Smooth muscle cell of the umbilical artery (primary cell): Measurements from ENCODE around the gene TSPAN2. TPM values are rescaled to one million over a fixed set of nuclear protein-coding genes. Genes with fewer than 3 reads are reported as not detected.

Source experiments
- total RNA-seq: library from RNA; depleted of rRNA; stranded (reverse); fragments of >200 nt; gene quantifications from 2 replicates; pipeline ENCODE4 v1.2.3, GENCODE V29; 2014

TSPAN2 gene
- 0.23 and 0.30 TPM in 2 replicates for total RNA-seq

DNA sequence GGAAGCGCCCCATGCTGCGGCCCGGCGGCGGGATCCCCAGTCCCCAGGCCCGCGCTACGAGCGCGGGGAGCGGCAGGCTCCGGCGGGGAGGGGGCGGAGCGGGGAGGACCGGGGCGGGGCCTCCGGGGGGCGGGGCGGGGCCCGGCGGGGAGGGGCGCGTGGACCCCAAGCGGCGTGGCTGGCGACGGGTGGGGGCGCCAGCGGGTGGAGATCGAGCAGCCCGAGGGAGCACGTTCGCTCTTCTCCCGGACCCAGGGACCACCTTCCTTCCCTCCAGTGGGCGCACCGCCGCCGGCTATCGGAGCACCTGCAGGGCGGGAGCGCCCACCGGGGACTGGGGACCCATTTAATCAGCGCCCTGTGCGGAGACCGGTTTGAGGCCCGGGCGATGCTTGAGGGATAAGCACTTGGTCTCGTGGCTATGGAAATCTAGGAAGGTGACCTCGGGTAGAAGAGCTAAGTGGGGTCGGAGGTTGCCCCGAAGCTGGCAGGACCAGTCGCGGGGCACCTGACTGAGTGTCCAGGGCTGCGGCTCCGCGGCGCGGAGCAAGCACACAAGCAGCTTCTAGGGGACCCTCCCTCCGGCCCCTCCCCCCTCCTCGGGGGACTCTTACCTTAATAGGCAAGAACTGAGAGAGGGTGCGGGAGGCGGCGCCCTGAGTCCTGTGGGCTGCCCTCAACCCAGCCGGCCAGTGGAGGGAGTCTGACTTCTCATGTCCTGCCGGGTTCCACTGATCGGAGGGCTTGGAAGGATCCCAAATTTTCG, at the start of gene TSPAN2:
TSPAN2 (minus strand) TSS at position 84 of the 766 bp plus-strand sequence; CDS start at position 13, 71 bp downstream.

DNA sequence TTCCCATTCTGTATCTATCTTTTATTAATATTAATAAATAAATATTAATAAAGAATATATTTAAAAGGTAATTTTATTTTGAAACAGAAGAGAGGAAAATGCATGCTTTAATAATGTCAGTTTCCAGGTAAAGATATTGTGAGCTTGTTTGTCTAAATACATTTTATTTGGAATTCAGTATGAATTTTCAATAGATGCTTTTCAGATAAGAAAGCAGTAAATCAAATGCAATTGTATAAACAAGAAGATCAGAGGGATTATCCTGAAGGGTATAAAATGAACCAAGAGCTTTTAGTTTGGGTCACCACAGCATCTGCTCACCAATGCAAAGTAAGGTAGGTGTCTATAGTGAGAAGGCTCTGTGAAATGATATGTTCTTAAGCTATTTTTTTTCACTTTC, 59.8 kb downstream of the TSPAN2 start, which contains the start of gene TSHB:
TSHB (plus strand) TSS at position 301 of the 400 bp plus-strand sequence. CDS start 3,537 bp downstream, outside the sequence.

Other genes with a start within 250 kb of the TSPAN2 start
- gene SYCP1, start 234.6 kb downstream of the TSPAN2 start, total RNA-seq, result not detected in 2 replicates
- gene TSHB, start 59.7 kb downstream of the TSPAN2 start, total RNA-seq, result not detected in 2 replicates
- gene NGF, start 248.7 kb upstream of the TSPAN2 start, total RNA-seq, result 0.60 and 0.89 TPM in 2 replicates